Psoas muscle (tissue), 8 donors: ENCODE data around the gene CCL4L2. TPM values are rescaled to one million over a fixed set of nuclear protein-coding genes. Genes with fewer than 3 reads are reported as not detected.
"Not testable (repeated sequence)": the region's sequence is repeated elsewhere in the genome, so short reads cannot be mapped to it uniquely, and the experiment has no call there.

Experiments used
- ATAC-seq, 4 donors: fragments of 200-7000 bp; cut with Tn5 transposase; one replicate each; pipeline ENCODE4 v1.9.1; 2020; ENCODE audit warnings: moderate library complexity in 3 of 4, mild to moderate bottlenecking in 2 of 4
- DNase-seq, 2 donors: peaks; one replicate each; pipeline ENCODE4 v3.0.0-alpha.2; 2020
- H3K27ac ChIP-seq: fragments of 200-600 bp; one replicate; pipeline ENCODE4 v1.8.0; 2022
- H3K27me3 ChIP-seq, 3 donors: fragments of 200-600 bp in 1 of 3; one replicate each; pipeline versions ENCODE4 v1.6.1 to v1.8.0; 2013 to 2022; ENCODE audit warnings: low read length in 2 of 3, mild to moderate bottlenecking in 2 of 3, moderate library complexity in 1 of 3; ENCODE audit not compliant: insufficient read depth in 3 of 3
- H3K36me3 ChIP-seq, 2 donors: fragments of 200-600 bp in 1 of 2; one replicate each; pipeline versions ENCODE4 v1.6.1 to v1.8.0; 2013 to 2022; ENCODE audit warnings: low read depth in 1 of 2, mild to moderate bottlenecking in 1 of 2, moderate library complexity in 1 of 2; ENCODE audit not compliant: insufficient read depth in 1 of 2
- H3K4me1 ChIP-seq: fragments of 200-600 bp; one replicate; pipeline ENCODE4 v1.8.0; 2022
- H3K4me3 ChIP-seq: fragments of 200-600 bp; one replicate; pipeline ENCODE4 v1.8.0; 2022; ENCODE audit warnings: mild to moderate bottlenecking
- H3K9me3 ChIP-seq: fragments of 200-600 bp; one replicate; pipeline ENCODE4 v1.8.0; 2022
- WGBS, 3 donors: extraction: QIAGEN DNeasy Blood & Tissue Kit; methylation state at CpG; one replicate each; pipeline versions ENCODE4 v1.1.6 to v1.1.7; 2013; 5-methylcytosine and 5-hydroxymethylcytosine counted together
- intact Hi-C, 2 donors: fragments of 100-400 bp; cut with DNase I; formaldehyde crosslinking; loops; one replicate each; pipeline versions ENCODE4 v1.11.0 to v1.14.2; 2022
- polyA plus RNA-seq, 3 donors: library from polyadenylated mRNA; stranded (reverse); fragments of 200-250 nt; gene quantifications; one replicate each; pipeline ENCODE4 v1.2.3, GENCODE V29; 2013
- total RNA-seq, 4 donors: library from RNA; stranded (reverse); fragmentation: NEBNext Ultra II Directional in 2 of 4; extraction: Animal tissue kit (Norgen Biotek cat#: 25700) in 2 of 4; gene quantifications; one replicate each; pipeline versions ENCODE4 v1.2.1 to v1.2.4, GENCODE V29; 2021 to 2023
- TF ChIP-seq, protein P1 (sequence below): fragments of 200-600 bp; IDR thresholded peaks from one replicate; pipeline ENCODE4 v1.8.0; 2022; ENCODE audit warnings: antibody characterized with exemption
- donor health status: healthy with polysubstance abuse.
- donor health status: DM: no; HTN: no; CAD: no; lungs with moderate emphysema.
- donor health status: Bipolar disorder and iron deficiency.
- donor health status: healthy.
- donor health status: DM: yes; HTN: yes; CAD: no.
- donor health status: DM: no; HTN: no; CAD: no.
- donor health status: DM: no; HTN: no; CAD: no.
- donor health status: DM: yes; HTN: yes; CAD: no.

Gene CCL4L2
- total and polyA plus RNA-seq, 7 donors, result not detected

DNA sequence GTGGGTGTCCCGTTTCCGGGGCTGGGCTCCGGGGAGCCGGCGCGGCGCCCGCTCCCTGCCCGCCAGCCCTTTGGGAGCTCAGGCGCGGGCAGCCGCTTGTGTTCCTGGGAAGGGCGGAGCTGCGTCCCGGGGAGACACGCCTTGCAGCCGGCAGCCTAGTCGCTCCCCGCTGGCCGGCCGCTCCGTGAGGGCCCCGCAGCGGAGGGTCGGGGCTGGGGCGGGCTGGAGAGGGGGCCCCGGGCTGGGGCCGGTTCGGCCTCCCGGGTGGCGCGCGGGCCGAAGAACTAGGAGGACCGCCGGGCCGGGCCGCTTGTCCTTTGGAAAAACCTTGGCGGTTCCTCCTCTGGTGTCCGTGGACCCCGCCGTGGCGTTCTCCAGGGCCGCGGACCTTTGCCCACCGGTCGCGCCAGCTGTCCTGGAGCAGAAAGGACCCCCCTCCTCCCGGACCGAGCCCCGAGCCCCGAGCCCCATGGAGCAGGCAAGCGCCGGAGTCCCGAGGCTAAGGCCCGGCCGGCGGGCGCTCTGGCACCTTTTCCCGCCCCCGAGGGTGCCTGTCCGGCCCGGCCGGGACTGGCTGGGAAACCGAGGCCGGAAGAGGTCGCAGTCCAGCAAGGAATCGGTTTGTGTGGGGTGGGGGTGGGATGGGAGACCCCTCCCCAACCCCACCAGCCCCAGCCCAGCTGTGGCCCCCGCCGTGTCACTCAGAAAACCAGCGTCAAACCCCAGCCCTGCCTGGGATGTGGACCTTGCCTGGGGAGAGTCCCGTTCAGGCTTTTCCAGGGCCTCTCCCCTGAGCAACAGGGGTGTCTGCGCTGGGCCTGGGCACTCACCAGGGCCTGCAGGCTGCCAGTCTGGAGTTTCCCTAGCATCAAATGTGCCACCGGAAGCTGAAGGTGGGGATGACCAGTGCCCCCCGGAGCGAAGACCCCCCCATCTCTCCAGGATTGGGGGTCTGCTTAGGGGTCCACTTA is 27.6 kb upstream of the CCL4L2 start:
- Histone ChIP-seq H3K27ac (no peak overlapping the region), H3K9me3 (no peaks in the 10 kb centered on the region), H3K36me3 (no peaks in the 10 kb centered on the region), H3K4me1 (no peaks in the 10 kb centered on the region), H3K27me3 (peaks cover 0 to 45% (median 0%) of the 10 kb centered on the region in 3 donors), H3K4me3 (peak overlapping the region; percentile 65)
- TF ChIP-seq, protein P1, sequence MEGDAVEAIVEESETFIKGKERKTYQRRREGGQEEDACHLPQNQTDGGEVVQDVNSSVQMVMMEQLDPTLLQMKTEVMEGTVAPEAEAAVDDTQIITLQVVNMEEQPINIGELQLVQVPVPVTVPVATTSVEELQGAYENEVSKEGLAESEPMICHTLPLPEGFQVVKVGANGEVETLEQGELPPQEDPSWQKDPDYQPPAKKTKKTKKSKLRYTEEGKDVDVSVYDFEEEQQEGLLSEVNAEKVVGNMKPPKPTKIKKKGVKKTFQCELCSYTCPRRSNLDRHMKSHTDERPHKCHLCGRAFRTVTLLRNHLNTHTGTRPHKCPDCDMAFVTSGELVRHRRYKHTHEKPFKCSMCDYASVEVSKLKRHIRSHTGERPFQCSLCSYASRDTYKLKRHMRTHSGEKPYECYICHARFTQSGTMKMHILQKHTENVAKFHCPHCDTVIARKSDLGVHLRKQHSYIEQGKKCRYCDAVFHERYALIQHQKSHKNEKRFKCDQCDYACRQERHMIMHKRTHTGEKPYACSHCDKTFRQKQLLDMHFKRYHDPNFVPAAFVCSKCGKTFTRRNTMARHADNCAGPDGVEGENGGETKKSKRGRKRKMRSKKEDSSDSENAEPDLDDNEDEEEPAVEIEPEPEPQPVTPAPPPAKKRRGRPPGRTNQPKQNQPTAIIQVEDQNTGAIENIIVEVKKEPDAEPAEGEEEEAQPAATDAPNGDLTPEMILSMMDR, result no peak
- WGBS, 3 donors, result 4 to 5% (median 5%) methylated on average over 59 to 75 of the region's 76 CpGs
- ATAC-seq (peak; percentile 47 to 73 (median 52)), DNase-seq (peak; percentile 55 to 83)
- intact Hi-C loops, result no loop called here

DNA sequence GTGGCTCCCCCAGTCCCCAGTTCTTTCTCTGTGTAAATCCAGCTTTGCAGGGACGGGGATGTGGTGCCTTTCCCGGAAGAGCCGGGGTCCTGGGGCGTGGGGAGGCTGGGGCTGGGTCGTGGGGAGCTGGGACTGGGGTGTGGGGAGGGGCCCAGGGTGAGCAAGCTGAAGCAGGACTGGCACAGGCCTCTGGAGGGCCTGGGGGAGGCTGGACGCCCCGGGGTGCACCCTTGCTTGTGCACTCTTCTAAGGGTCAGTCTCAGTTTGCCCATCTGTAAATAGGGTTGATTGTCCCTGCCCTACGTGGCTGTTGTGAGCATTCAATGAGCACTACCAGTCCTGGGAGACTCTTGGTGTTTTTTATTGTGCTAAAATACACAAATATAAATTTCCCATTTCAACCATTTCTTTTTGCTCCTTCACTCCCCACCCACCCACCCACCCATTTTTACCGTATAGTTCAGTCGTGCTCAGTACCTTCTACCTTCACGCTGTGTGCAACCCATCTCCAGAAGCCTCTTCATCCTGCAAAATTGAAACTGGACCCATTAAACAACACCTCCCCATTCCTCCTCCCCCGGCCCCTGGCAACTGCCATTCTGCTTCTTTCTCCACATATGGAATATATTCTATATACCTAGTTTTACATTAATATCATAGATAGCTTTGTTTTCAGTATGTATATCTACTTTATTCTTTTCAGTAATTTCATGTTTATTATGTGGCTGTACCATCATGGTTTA is 26.7 kb upstream of the CCL4L2 start:
- no peak overlapping the region for H3K27ac ChIP-seq
- TF ChIP-seq, protein P1, result no peak
- peak overlapping the region; percentile 65 for H3K4me3 ChIP-seq
- no peak for ATAC-seq
- WGBS, 3 donors, result 79 to 84% (median 84%) methylated on average over 12 of the region's 12 CpGs
- no peaks in the 10 kb centered on the region for H3K9me3 ChIP-seq
- no peaks in the 10 kb centered on the region for H3K4me1 ChIP-seq
- no peak for DNase-seq
- intact Hi-C loops, result no loop called here
- H3K27me3 ChIP-seq, result peaks cover 0 to 45% (median 0%) of the 10 kb centered on the region in 3 donors
- H3K36me3 ChIP-seq, result no peaks in the 10 kb centered on the region

DNA sequence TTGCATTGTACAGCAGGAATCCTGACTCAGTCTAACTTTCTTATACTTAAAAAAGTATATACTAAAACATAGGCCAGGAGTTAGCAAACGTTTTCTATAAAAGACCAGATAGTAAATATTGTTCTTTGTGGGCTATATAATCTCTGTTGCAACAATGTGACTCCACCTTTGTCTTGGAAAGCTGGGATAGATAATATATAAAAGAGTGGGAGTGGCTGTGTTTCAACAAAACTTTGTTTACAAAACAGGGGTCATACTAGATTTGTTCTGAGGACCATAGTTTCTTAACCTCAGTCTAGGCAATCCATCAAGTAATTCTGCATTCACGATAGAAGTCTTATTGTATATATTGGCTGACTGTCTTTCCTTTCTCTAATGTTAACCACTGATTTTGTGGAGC is 25.4 kb upstream of the CCL4L2 start:
- DNase-seq (no peak), ATAC-seq (no peak)
- intact Hi-C loops, result no loop called here
- Histone ChIP-seq H3K9me3 (no peaks in the 10 kb centered on the region), H3K4me1 (no peaks in the 10 kb centered on the region), H3K27me3 (peaks cover 0 to 45% (median 0%) of the 10 kb centered on the region in 3 donors), H3K27ac (no peak overlapping the region), H3K36me3 (no peaks in the 10 kb centered on the region), H3K4me3 (no peak overlapping the region)
- 52 to 58% (median 57%) methylated on average over 2 of the region's 2 CpGs for WGBS, 3 donors
- TF ChIP-seq, protein P1, result no peak

GRCh38 chr17:36186810-36187763 is 23.8 kb upstream of the CCL4L2 start:
- H3K4me1 ChIP-seq, DNase-seq, H3K36me3 ChIP-seq, H3K9me3 ChIP-seq, H3K27ac ChIP-seq, H3K4me3 ChIP-seq, ATAC-seq: not testable (repeated sequence)
- peaks cover 0 to 33% (median 0%) of the 10 kb centered on the region in 3 donors for H3K27me3 ChIP-seq
- intact Hi-C loops, result loop anchor here (1.0 kb wide), 2 partner anchors 77 to 78 kb away; no protein-coding TSS in a partner anchor
- WGBS, 3 donors, result 71 to 72% (median 71%) methylated on average over 13 of the region's 13 CpGs

DNA sequence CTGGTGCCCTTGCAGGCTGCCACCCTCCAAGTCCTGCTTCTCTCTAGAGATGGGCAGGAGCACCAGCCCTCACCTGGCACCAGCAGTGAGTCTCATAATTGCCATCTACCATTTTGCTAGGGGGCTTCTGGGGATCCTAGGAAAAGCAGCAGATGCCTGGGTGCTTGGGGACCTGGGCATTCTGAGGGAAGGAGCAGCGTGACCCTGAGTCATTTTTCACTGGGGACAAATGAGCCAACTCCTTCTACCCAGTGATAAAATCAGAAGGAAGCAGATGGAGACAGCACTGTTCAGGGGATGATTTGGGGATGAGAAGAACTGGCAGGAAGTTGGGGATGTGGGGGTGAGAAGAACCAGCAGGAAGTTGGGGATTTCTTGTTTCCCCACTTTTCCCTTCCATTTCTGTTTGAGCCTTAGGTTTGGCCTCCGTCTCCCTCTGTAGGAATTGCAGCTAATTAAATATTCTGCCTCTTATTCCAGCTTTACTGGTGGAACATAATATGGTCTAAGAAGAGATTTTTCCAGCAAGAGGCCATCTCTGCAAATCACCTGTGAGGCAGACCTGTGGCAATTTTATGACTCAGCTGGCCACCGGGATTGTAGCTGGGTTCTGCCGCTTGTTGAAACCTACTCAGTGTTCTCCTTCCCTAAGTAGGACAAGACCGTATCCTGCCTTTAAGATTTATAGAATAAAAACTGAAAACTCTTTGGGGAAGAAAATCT is 22.8 kb upstream of the CCL4L2 start:
- H3K27ac ChIP-seq, H3K4me1 ChIP-seq, H3K36me3 ChIP-seq, H3K9me3 ChIP-seq, ATAC-seq, H3K4me3 ChIP-seq, intact Hi-C loops, DNase-seq: not testable (repeated sequence)
- H3K27me3 ChIP-seq, result peaks cover 0 to 23% (median 0%) of the 10 kb centered on the region in 3 donors
- 54 to 73% (median 64%) methylated on average over 5 of the region's 5 CpGs for WGBS, 3 donors
